UCSD-AML1 (cell line): ENCODE data around the gene ELOVL5.
"Not testable (repeated sequence)": the region's sequence is repeated elsewhere in the genome, so short reads cannot be mapped to it uniquely, and the experiment has no call there.

Experiments used
- DNase-seq: peaks from one replicate; lab custom pipeline; 2025; ENCODE audit not compliant: unreplicated experiment; lab: John Stamatoyannopoulos, UW

Gene ELOVL5

GRCh38 chr6:53348371-53349208 is at the start of gene ELOVL5:
Gene ELOVL5 (minus strand): TSS chr6:53348950. CDS start chr6:53295699, 53,251 bp downstream.
- peak; percentile 97 for DNase-seq

GRCh38 chr6:53397283-53397682 is 48.5 kb upstream of the ELOVL5 start:
- no peak for DNase-seq

GRCh38 chr6:53395986-53396385 is 47.2 kb upstream of the ELOVL5 start:
- no peak for DNase-seq

GRCh38 chr6:53394704-53395103 is 46.0 kb upstream of the ELOVL5 start:
- DNase-seq: no peak

- no peak for DNase-seq
These were observed 42.4 kb upstream of the ELOVL5 start for GRCh38 chr6:53391170-53391569.

- DNase-seq: no peak
These were observed 41.3 kb upstream of the ELOVL5 start for GRCh38 chr6:53390010-53390409.

- DNase-seq: not testable (repeated sequence)
These were observed 39.9 kb upstream of the ELOVL5 start for GRCh38 chr6:53388615-53389014.

- DNase-seq: no peak
These were observed 33.7 kb upstream of the ELOVL5 start for GRCh38 chr6:53382421-53382820.

- no peak for DNase-seq
These were observed 29.5 kb upstream of the ELOVL5 start for GRCh38 chr6:53378208-53378607.

GRCh38 chr6:53377793-53378192 is 29.0 kb upstream of the ELOVL5 start:
- DNase-seq: no peak

- DNase-seq: no peak
These were observed 28.5 kb upstream of the ELOVL5 start for GRCh38 chr6:53377289-53377688.

- no peak for DNase-seq
These were observed 28.0 kb upstream of the ELOVL5 start for GRCh38 chr6:53376661-53377226.

GRCh38 chr6:53375847-53376246 is 27.1 kb upstream of the ELOVL5 start:
- DNase-seq: no peak

GRCh38 chr6:53373638-53374037 is 24.9 kb upstream of the ELOVL5 start:
- no peak for DNase-seq

- DNase-seq: no peak
These were observed 21.2 kb upstream of the ELOVL5 start for GRCh38 chr6:53369876-53370515.

- DNase-seq: no peak
These were observed 20.3 kb upstream of the ELOVL5 start for GRCh38 chr6:53369051-53369450.

GRCh38 chr6:53366128-53366641 is 17.4 kb upstream of the ELOVL5 start:
- no peak for DNase-seq

GRCh38 chr6:53363341-53364079 is 14.8 kb upstream of the ELOVL5 start:
- no peak for DNase-seq

GRCh38 chr6:53361549-53362031 is 12.8 kb upstream of the ELOVL5 start:
- no peak for DNase-seq

GRCh38 chr6:53360093-53360912 is 11.6 kb upstream of the ELOVL5 start:
- no peak for DNase-seq

- no peak for DNase-seq
These were observed 11.0 kb upstream of the ELOVL5 start for GRCh38 chr6:53359843-53360092.
